ENCODE measurements around the gene IL4R. TPM values are rescaled to one million over a fixed set of nuclear protein-coding genes. Genes with fewer than 3 reads are reported as not detected.

IL4R gene
- total and polyA plus RNA-seq, 10 of the 15 experiments (the other 5 are each of a cell fraction or from before 2014, with no cell fraction given): 2.6 to 70.4 (median 36.6) TPM

GRCh38 chr16:27367461-27368357 lies 53.9 kb downstream of the IL4R start (continued):
- peak in 1 of 2 experiments; percentile 98; a peak in 2 of 3 replicates for TF ChIP-seq EGR1 (IDR thresholded peaks at IDR 0.05; ENCODE audit: borderline replicate concordance in 1 of 2, low read depth in 2 of 2, low read length in 2 of 2)
- peak; percentile 90; the same call in 1 of the 2 replicates for TF ChIP-seq NFXL1 (IDR thresholded peaks at IDR 0.05; ENCODE audit: borderline replicate concordance)
- TF ChIP-seq TARDBP (IDR thresholded peaks at IDR 0.05; ENCODE audit: borderline replicate concordance): 0 out of 2 replicates have a peak, but pooled peaks have one; percentile 32
- TF ChIP-seq ZNF207 (IDR thresholded peaks at IDR 0.05; ENCODE audit: borderline replicate concordance): 0 out of 2 replicates have a peak, but pooled peaks have one; percentile 66
- TF ChIP-seq CREM (IDR thresholded peaks at IDR 0.05; ENCODE audit: low read depth): peak; percentile 77
- TF ChIP-seq TAF1 (IDR thresholded peaks at IDR 0.05; ENCODE audit: borderline replicate concordance, low read depth, low read length): no peak
- TF ChIP-seq, protein P1, sequence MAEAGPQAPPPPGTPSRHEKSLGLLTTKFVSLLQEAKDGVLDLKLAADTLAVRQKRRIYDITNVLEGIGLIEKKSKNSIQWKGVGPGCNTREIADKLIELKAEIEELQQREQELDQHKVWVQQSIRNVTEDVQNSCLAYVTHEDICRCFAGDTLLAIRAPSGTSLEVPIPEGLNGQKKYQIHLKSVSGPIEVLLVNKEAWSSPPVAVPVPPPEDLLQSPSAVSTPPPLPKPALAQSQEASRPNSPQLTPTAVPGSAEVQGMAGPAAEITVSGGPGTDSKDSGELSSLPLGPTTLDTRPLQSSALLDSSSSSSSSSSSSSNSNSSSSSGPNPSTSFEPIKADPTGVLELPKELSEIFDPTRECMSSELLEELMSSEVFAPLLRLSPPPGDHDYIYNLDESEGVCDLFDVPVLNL (IDR thresholded peaks at IDR 0.05; ENCODE audit: low read depth, low read length): no peak
- peak; percentile 5; the same call in 1 of the 2 replicates for TF ChIP-seq NR2F1 (conservative IDR thresholded peaks at IDR 0.05)
- TF ChIP-seq POU2F2 (IDR thresholded peaks at IDR 0.05; ENCODE audit: borderline replicate concordance, low read depth, low read length): peak; percentile 44; the same call in 2 of the 3 replicates
- no peak for TF ChIP-seq PAX8 (IDR thresholded peaks at IDR 0.05)
- TF ChIP-seq, protein P2, sequence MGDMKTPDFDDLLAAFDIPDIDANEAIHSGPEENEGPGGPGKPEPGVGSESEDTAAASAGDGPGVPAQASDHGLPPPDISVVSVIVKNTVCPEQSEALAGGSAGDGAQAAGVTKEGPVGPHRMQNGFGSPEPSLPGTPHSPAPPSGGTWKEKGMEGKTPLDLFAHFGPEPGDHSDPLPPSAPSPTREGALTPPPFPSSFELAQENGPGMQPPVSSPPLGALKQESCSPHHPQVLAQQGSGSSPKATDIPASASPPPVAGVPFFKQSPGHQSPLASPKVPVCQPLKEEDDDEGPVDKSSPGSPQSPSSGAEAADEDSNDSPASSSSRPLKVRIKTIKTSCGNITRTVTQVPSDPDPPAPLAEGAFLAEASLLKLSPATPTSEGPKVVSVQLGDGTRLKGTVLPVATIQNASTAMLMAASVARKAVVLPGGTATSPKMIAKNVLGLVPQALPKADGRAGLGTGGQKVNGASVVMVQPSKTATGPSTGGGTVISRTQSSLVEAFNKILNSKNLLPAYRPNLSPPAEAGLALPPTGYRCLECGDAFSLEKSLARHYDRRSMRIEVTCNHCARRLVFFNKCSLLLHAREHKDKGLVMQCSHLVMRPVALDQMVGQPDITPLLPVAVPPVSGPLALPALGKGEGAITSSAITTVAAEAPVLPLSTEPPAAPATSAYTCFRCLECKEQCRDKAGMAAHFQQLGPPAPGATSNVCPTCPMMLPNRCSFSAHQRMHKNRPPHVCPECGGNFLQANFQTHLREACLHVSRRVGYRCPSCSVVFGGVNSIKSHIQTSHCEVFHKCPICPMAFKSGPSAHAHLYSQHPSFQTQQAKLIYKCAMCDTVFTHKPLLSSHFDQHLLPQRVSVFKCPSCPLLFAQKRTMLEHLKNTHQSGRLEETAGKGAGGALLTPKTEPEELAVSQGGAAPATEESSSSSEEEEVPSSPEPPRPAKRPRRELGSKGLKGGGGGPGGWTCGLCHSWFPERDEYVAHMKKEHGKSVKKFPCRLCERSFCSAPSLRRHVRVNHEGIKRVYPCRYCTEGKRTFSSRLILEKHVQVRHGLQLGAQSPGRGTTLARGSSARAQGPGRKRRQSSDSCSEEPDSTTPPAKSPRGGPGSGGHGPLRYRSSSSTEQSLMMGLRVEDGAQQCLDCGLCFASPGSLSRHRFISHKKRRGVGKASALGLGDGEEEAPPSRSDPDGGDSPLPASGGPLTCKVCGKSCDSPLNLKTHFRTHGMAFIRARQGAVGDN (IDR thresholded peaks at IDR 0.05): peak; percentile 92
- TF ChIP-seq CBFB (IDR thresholded peaks at IDR 0.05; ENCODE audit: low read depth): peak; percentile 56
- peak; percentile 80; the same call in 1 of the 2 replicates for TF ChIP-seq PKNOX1 (IDR thresholded peaks at IDR 0.05)
- peak; percentile 48; the same call in 1 of the 2 replicates for TF ChIP-seq ZBTB40 (IDR thresholded peaks at IDR 0.05; ENCODE audit: borderline replicate concordance)
